ENCODE data around the gene FBXL3.

- TF ChIP-seq CTCF (IDR thresholded peaks at IDR 0.05; ENCODE audit: low read depth, low read length) (no peak), MYC (IDR thresholded peaks at IDR 0.05; ENCODE audit: low read depth, low read length) (no peak), POLR2A (IDR thresholded peaks at IDR 0.05; ENCODE audit: extremely low read depth, insufficient read length) (no peak)
These were observed 35.1 kb upstream of the FBXL3 start for GRCh38 chr13:77062097-77062496.

All from NB4 (cell line).